HG03378 (cell line): ENCODE measurements around the gene ZNF722.
"Not testable (repeated sequence)": the region's sequence is repeated elsewhere in the genome, so short reads cannot be mapped to it uniquely, and the experiment has no call there.

Source experiments
- ATAC-seq: cut with Tn5 transposase; IDR thresholded peaks from one replicate; pipeline ENCODE4 v1.9.1; 2021; ENCODE audit warnings: mild to moderate bottlenecking, moderate library complexity; ENCODE audit not compliant: unreplicated experiment

The ZNF722 gene

DNA sequence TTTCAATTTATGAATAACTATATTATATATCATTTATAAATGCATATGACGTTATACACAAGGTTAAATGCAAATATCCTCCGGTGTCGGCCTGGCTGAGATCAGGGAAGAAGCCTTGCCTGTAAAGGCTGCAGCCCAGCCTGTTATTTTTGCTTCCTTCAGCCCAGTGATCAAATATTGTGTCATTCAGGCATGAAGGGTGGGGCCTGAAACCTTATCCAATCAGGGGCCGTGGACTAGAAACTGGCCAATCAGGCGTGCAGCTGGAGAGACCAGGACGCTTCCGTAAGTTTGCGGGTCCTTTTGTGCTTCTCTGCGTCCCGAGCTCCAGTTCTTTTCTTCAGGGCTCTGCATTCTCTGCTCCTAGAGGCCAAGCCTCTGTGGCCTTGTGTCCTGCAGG is at the start of gene ZNF722:
Gene ZNF722 (plus strand): TSS at position 301 of the 400 bp plus-strand sequence. CDS start 113 bp downstream, outside the sequence.
- ATAC-seq = no peak

DNA sequence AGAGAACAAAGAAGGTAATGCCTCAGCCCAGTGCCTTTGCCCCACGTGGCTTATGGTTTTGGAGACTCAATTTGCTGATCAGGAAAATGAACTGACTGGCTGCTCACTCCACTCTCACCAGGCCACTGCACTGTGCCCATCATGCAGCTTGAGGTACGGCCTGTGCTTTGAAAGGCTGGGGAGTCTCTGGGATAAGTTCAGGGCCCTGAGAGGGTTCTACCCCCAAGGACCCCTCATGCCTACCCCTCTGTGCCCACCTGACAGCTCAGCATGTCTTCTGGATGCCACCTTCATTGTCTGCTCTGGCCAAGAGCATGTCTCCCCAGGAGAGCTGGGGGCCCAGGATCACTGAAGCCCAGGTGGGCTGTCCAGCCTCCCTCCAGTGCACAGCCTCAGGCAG is 45.5 kb upstream of the ZNF722 start:
- no peak for ATAC-seq

DNA sequence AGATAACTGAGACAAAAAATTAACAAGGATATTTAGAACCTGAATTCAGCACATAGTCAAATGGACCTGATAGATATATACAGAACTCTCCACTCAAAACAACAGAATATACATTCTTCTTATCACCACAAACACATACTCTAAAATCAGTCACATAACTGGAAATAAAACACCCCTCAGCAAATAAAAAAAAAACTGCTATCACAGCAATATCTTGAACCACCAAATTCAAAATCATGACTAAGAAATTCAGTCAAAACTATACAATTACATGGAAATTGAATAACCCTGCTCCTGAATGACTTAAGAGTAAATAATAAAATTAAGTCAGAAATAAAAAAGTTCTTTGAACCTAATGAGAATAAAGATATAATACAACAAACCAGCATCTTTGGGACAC is 30.0 kb upstream of the ZNF722 start:
- ATAC-seq = no peak

DNA sequence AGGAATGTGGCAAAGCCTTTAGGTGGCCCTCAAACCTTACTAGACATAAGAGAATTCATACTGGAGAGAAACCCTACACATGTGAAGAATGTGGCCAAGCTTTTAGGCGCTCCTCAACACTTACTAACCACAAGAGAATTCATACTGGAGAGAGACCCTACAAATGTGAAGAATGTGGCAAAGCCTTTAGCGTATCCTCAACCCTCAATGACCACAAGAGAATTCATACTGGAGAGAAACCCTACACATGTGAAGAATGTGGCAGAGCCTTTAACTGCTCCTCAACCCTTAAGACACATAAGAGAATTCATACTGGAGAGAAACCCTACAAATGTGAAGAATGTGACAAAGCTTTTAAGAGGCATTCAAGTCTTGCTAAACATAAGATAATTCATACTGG is 16.8 kb downstream of the ZNF722 start:
- ATAC-seq = not testable (repeated sequence)

DNA sequence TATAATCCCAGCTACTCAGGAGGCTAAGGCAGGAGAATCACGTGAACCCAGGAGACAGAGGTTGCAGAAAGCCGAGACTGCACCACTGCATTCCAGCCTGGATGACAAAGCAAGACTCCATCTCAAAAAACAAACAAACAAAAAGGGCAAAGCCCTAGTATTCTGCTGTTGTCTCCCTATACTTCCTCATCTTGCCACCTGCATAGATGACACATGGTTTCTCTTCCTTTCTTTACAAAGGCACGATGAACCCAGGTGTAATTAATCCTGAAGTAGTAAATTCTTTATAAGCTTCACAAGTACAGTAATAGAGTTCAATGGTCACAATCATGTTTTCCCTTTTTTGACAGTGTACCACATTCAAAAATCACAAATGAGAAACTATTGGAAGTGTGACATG is 36.7 kb downstream of the ZNF722 start:
- ATAC-seq = no peak

DNA sequence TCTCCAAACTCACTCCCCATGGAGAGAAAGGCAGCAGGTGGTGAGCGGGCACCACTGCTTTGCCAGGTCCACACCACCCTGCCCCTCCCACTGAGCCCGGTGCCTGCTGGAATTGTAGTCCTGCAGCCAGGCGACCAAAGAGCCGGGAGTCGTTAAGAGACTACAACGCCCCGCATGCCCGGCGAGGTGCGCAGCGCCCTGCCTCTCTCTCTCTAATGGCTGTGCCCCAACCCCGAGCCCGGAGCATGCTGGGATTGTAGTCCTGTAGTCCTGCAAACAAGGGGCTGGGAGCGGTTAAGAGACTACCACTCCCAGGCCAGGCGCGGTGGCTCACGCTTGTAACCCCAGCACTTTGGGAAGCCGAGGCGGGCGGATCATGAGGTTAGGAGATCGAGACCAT is 38.4 kb downstream of the ZNF722 start:
- ATAC-seq = no peak

DNA sequence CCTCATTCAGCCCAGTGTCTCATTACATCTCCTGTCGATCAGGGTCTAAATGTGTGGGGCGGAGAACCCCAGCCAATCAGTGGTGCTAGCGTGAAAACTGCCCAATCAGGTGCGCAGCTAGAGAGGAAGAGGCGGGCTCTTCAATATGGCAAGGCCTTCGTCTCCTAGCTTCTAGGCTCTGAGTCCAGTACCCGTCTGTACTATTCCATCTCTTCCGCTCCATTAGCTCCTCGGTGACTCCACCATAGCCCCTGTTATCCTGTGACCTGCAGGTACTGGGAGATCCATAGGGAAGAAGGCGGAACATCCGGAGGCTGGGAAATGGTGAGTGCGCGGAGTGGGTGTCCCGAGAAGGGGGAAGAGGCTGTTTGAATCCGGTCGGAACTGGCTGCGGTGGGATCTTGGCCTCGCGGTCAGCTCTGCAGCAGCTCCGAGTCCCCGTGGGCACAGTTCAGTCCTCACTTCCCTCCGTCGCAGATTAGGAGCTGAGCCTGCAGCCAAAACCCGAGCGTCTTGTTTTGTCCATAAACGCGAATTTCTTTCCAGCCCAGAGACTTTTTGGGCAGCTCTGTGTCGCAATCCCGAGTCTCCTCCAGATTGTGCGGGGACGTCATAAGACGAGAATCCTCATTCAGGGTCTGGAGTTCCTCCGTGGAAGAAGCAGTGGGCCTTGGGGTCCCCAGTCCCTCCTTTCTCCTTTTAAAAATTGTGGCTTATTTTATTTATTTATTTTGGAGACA is 46.8 kb downstream of the ZNF722 start, which contains the start of gene ZNF727:
Gene ZNF727 (plus strand): TSS at position 134 of the 740 bp plus-strand sequence. CDS start 188 bp downstream, at position 322.
- ATAC-seq = no peak

DNA sequence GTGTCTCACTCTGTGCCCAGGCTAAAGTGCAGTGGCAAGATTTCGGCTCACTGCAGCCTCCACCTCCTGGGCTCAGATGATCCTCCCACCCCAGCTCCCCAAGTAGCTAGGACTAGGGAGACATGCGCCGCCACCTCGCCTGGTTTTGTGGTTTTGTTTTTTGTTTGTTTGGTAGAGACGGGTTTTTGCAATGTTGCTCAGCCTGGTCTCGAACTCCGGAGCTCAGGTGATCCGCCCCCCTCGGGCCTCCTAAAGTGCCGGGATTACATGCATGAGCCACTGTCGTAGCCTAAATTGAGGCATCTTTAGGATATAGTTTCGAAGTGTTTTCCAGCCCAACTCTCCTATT is 47.4 kb downstream of the ZNF722 start:
- no peak for ATAC-seq
